Right lung (tissue), 5 donors: Measurements from ENCODE around the gene ANKS3. TPM values are rescaled to one million over a fixed set of nuclear protein-coding genes. Genes with fewer than 3 reads are reported as not detected.

Experiments
- DNase-seq, 2 donors: peaks; one replicate each; pipeline ENCODE4 v3.0.0-alpha.2; 2013
- polyA plus RNA-seq, 5 donors: library from polyadenylated mRNA; unstranded; fragments of 120-200 nt; gene quantifications; one replicate each; pipeline versions ENCODE4 v1.2.1 to v1.2.3, GENCODE V29; 2013; ENCODE audit warnings: inconsistent platforms in 1 of 5, low replicate concordance in 1 of 5; ENCODE audit not compliant: insufficient read length in 5 of 5, insufficient read depth in 1 of 5

Gene ANKS3
- polyA plus RNA-seq, 5 donors = 20.5 to 33.0 (median 28.6) TPM

DNA sequence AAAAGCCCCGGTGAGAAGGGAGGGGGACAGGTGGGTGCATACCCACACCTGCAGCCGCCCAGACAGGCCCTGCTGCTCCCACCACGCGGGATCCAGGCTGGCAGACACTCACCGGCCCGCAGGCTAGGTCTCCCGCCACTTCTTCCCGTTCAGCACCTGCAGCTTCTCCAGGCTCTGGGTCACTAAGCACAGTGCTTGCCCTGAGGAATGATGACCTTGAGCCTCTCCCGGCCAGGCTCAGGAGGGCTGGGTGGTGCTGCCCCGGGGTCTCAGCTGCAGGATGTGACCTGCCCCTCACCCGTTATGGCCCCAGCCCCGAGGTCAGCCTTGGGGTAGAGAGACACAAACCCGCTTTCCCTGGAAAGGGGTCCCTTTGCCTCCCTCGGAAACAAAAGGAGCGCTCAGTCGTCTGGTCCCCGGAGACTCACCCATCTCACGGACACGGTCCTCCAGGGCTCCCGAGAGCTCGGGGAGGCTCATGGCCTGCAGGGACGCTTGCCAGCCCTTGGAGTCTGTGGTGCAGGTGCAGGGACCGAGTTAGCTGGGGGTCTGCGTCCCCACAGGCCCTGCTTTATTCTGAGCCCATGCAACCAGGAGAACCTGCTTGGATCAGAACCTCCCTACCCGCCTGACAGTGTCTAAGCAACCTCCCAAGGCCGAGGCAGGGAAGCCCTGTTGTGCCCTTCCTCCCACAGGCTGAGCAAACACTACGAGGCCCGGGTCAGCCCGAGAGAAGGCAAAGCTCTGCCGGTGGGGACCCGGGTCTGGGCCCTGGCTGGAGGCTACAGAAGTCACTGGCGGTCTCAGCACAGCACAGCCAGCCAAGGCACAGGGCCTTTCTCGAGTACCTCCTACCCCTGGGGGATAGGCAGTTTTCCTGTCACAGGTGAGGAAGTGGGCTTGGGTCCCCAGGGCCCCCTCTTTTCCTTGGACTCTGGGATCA lies 36.9 kb downstream of the ANKS3 start:
- no peak for DNase-seq

DNA sequence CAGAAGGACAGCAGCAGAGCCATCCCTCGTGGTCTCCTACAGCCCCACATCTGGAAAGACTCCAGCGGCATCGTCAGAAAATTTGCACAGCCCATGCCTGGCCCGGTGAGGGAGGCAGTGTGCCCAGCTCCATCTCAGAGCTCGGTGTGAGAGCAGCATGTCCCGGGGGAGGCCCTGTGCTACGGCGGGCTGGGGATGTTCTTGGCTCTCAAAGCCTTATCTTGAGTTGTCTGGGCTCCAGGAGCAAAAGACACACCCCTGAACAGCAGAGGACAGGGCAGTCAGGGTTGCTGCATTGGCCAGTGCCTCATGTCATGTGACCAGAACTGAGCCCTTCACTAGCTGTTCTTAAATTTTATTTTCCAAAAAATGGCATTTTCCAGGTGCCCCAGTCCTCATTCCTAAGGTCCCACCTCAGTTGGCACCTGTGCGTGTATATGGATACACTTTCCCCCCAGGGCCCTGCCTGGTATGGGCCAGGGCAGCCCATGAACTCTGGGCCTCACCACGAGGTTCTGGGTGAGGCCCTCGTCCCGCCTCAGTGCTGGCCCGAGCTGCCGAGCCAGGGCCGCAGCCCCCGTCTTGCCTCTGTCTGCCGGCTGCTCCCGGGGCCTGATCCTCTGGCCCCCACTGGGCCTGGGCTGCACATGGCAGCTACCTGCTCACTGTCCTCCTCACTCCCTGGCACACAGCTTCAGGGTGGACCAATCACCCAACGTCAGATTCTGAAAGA lies 37.7 kb downstream of the ANKS3 start:
- DNase-seq = no peak

DNA sequence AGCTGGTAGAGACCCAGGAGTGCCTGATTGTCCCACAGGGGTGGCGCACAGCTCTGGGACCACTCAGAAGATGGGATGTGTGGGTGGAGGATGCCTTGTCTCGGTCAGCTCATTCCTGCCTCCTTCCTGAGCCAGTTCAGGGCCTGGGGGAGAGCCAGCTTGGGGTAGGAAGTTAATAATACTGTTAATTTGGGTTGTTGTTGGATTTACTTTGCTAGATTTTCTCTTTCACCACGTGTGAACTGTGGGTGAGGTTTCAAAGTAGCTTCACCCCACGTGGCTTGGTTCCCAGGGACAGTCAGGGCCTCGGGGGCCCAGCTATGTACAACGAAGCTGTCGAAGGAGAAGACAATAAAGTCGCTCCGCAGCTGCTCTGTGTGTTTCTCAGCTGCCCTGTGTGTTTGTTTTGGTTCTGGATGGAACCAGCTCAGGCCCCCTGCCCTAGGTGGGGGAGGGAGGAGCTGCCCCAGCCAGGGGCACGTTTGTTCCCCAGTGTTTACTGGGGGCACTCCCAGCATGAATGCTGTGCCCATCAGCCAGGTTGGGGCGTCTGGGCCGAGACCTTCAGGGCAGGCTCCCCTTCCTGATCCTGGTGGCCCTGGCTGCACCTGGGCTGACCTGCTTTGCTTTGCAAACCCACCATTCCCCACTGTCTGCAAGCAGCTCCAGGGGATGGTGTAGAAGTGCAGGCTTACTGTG lies 38.4 kb downstream of the ANKS3 start:
- DNase-seq = no peak

DNA sequence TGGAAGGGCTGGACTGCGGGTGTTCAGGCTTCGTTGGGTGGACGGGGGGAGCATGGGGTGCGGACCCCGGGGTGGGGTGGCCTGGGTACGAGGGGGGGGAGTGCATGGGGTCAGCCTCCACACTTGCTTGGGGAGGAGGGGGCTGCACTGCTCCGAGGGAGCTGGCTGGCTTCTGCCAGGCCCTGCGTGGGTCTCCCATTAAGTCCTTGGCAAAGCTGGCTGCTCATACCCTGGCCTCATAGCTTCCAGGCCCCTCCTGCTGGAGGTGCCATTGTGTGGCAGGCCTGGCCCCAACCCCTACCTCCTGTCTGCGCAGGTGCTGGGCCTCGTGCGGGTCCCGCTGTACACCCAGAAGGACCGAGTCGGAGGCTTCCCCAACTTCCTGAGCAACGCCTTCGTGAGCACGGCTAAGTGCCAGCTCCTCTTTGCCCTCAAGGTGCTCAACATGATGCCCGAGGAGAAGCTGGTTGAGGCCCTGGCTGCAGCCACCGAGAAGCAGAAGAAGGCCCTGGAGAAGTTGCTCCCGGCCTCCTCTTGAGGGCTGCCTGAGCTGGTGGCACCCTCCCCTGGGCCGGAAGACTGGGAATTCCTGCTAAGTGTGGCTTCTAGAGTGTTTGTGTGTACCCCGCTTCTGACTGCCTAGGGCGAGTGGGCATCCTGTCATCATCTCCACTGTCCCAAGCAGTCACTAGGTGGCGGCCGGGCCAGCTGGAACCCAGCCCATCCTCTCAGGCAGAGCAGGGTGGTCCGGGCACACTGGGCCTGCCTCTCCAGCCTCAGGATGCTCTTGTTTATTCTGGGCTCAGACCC lies 39.2 kb downstream of the ANKS3 start:
- DNase-seq = no peak

DNA sequence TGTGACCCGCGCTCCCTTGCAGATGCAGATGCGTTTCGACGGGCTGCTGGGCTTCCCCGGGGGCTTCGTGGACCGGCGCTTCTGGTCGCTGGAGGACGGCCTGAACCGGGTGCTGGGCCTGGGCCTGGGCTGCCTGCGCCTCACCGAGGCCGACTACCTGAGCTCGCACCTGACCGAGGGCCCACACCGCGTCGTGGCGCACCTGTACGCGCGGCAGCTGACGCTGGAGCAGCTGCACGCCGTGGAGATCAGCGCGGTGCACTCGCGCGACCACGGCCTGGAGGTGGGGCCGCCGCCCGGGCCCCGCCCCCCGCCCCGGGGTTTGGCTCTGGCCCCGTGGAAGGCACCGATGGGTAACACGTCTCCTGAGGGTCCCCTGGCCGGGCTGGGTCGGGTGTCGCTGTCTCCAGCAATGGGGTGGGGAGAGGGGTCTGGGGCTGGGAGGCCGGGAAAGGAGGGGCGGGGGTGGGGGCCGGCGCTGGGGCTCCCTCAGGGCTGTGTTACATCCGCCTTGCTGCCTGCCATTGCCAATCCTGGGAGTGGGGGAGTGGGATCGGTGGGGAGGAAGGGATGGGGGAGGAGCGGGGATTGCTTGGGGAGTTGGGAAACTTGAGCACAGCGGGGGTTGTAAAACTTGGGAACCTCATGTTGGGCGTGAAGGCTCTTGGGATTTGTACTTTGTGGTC lies 40.0 kb downstream of the ANKS3 start:
- peak; percentile 37 for DNase-seq

DNA sequence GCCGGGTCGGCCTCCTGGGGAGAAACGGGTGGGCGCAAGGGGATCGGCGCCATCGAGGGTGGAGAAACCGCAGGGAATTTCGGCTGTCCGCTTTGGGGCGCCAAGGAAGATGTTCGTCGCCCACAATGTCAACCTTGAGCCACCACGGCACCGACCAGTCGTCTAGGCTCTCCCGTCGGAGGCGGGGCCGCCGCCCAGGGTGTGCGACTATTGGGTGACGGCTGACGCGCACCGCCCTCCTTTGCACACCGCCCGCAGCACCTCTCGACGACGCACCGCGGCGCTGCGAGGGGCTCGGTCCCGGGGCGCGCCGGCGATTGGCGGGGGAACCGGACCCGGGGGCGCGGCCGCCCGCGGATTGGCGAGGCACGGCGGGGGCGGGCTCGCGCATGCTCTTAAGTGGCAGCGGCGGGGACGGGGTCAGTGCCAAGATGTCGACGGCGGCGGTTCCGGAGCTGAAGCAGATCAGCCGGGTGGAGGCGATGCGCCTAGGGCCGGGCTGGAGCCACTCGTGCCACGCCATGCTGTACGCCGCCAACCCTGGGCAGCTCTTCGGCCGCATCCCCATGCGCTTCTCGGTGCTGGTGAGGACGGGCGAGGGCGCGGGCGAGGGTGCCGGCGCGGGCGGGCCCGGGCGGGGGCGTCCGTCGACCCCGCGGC lies 40.6 kb downstream of the ANKS3 start, which contains the start of gene NUDT16L1:
Gene NUDT16L1, plus strand, starts transcription at position 267 of the 660 bp plus-strand sequence. Its CDS starts 165 bp downstream, at position 432.
- peak; percentile 94 to 96 for DNase-seq

DNA sequence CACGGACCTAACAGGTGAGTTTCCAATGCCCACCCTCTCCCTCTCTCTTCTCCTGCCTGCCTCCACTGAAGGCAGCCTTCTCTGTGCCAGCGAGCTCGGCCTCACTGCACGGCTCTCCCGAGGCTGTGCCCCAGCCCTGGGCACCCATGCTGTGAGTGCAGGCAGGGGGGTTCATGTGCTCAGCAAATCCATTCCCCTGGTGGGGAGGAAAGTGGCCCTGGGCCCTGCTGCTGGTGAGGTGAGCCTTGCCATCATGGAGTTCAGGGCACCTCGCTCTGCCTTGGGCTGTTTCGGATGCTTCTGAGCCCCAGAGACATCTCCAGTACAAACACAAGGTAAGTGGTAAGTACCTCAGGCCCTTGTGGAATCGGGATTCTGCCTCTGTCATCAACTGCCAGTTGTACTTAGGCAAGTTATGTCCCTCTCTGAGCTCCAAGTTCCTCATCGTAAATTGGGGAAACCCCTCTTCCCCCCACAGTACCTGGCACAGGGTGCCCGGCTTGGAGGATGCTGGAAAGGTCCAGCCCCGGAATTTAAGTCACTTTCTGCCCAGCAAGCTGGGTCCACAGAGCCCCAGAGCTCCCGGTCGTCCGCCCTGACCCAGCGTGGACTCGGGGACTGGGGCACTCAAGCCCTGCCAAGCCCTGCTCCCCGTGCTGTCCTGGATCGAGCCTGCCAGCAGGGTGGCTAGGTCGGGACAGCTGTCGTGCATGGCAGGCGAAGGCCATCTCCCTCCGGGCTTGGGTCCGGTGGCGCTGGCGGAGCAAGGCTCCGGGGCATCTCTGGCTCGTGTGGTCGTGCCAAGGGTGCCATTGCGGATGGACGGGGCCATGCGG lies 41.4 kb downstream of the ANKS3 start:
- no peak for DNase-seq

DNA sequence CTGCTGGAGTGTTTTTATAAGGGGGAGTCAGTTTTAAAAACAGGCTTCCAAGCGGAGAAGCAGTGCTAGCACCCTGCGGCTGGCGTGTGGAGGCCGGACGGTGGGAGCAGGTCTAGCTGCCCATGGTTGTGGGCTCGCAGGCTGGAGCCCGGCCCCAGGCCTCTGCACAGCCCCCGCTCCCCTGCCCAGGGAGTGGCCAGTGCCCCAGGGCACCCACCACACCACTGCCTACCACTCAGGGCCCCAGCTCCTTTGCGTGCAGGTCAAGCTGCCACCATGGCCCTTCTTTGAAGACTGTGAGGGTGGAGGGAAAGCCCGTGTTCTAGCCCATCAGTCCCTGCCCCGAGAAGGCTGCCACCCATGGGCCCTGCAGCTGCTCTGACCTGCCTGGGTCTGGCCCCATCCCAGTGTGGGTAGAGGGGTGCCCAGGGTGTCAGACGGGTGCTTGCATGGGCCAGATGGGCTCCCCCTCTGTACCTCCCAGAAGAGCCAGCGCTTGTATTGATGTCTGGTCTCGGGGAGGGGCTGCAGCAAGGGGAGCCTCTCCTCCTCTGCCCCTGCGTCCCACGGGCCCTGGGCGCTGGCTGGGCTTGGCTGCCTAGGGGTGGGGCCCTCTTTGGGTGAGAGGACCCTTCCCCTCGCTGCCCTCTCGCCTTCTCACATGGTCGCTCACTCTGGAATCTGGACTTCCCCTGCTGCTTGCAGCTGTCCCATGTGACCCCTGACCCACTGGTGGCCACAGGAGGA lies 42.2 kb downstream of the ANKS3 start:
- DNase-seq = no peak

DNA sequence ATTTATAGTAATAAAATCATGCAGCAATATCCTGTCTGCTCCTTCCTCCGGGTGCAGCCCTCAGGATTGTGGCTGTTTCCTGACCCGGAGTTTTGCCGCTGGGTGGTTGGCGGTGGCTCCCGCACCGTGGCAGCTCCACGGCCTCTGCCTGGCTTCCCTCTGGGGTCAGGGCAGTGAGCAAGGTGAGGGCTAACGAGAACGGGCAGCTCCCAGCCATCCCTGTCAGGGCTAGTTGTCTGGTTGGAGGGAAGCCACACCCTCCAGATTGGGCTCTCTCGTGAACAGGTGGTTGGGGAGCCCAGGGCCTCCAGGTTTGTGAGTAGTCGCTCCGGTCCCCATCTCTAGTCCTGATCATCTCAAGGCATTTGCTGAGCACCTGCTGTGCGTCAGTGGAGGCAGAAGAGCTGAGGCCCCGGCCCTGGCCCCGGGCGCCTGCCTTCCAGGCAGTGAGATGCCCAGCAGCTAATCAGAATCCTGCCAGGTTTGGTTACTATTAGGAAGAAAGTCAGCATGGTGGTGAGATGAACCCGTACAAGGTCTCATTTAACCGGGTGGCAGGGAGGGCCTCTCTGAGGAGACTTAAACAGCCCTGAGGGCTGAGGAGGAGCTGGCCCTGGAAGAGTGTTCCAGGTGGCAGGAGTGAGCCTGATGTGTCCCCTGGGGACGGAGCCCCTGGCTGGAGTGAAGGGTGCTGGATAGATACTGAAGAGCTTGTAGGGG lies 43.0 kb downstream of the ANKS3 start:
- DNase-seq = no peak

DNA sequence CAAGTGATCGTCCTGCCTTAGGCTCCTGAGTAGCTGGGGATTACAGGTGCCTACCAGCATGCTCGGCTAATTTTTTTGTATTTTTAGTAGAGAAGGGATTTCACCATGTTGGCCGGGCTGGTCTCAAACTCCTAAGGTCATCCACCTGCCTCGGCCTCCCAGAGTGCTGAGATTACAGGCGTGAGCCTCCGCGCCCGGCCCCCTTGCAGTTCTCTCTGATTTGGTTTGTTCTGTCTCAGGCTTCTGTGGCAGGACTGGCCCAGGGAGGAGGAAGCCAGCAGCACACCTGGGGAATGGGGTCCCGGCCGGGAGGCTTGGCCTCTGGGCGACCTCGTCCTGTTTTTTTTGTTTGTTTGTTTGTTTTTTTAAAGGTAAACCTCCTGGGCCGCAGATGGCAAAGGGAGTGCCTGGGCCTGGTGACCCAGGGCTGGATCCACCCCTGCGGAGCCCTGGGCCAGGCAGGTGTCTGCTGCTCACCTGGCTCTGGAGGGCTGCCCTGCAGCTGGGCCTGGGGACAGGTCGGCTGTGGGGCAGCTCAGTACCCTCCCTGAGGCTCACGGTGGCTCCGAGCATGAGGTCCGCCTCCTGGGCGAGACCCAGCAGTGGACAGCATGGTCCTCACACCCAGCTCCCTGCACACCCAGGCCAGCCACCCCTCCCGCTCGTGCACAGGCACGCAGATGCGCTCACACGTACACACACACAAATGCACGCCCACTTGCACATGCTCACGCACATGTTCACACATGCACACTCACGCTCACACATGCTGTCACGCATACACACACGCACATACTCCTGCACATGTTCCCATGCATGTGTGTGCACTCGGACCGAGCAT lies 44.0 kb downstream of the ANKS3 start:
- DNase-seq = no peak

DNA sequence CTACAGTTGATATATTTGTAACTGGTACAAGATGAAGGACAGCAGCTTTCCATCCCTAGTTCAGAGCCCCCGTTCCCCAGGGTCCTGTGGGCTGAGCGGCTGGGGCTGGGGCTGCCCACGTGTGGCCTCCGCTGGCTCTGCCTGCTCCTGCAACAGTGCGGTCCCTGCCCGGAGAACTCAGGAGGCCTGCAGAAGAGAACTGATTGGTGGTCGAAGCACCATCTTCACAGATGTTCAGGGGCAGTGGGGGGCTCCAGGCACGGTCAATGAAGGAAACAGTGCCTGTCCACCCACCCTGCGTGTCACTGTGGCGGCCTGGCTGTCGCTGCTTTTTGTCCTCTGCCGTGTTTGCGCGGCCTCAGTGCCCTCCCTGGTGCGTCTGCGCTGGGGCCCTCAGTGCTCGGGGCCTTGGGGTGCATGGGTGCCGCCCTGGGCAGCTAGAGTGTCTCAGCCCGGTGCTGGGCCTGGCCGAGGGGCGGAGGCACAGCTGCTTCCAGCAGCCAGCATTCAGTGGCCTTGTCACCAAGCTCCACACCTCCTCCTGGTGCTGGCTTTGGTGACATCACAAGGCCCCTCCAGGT lies 44.9 kb downstream of the ANKS3 start:
- DNase-seq = no peak

DNA sequence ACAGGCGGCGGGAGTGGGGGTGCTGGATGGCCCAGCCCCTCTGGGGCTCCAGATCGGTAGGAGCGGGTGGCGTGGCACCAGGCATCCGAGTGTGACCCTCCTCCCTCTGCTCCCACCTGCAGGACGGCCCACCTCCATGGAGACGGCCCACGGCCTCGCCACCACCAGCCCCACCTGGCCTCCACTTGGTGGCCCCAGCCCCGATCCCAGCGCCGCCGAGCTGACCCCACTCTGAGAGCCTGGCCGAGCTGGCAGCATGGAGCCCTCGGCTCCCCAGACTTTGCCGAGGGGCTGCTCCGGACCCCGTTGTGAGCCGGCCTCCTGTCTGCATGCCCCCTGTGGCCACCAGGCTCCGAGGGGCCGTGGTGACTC lies 45.4 kb downstream of the ANKS3 start:
- no peak for DNase-seq

DNA sequence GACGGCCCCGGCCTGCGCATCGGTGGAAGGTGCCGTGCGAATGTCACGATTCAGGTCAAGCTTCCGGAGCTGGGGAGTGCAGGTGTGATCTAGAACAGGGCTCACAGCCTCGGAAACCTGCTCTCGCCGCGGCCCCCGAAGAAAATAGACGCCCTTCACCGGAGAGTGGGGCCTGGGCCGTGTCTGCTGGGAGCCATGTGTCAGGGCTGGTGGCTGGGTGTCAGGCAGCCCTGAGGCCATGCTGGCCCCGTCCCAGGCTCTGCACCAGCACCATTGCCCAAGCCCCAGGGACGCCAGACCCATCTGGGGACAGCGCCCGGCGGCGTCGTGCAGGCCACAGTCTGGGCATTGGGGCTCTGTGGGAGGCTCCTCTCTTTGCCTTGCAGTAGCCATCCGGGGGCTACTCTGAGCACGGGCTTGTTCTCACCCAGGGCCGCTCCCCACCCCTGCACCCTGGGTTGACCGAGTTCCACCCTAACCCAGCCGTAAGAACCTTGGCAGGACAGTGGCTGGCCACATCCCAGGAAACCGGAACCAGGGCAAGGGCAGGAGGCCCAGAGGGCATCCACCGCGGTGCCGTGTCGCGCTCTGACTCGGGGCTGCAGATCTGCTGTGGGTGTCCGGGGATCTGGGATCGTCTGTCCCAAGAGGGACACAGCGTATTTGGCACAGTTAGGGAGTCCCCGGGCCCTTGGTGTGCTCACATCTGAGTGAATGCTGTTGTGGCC lies 46.0 kb downstream of the ANKS3 start:
- no peak for DNase-seq

DNA sequence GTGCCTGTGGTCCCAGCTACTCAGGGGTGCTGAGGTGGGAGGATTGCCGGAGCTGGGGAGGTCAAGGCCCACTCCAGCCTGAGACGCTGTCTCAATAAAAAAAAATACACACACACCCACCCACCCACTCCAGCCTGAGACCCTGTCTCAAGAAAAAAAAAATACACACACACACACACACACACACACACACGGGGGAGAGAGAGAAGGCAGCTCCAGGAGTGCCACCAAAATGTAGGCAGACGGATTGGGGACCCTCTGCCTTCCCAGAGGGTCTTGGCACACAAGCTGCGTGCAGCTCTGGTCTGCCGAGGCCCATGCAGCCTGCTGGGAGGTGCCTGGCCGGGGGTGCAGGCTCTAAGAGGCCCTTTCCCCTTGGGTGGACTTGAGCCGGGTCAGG lies 46.7 kb downstream of the ANKS3 start:
- no peak for DNase-seq

DNA sequence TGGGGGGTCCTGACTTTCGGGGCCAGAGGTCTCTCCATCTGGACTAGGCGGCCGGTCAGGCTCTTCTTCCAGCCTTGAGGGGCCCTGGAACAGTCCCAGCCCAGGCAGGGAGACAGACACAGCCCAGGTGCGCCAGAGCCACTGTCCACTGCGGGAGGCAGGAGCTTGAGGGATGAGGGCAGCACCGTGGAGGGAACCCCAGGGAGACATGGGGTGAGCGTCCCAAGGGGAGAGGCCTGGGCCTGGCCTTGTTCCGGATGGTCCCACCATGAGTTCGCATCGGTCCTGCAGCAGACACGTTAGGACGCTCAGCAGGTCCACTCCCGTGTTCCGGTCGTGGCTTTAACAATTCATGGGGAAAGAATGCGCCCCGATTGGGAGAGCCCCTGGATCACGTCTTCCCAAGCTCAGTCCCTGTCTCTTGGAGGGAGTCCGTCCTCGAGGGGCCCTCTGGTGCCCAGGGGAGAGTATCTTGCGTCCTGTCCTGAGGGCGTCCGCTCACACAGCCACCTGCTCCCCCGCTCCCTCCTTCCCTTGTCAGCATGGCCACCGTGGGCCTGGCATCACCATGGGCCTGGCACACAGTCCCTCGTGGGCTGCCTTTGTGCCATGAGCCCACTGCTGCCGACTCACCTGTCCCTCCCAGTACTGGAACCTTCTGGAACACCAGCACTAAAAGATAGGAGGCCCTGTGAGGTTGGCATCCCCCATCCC lies 47.4 kb downstream of the ANKS3 start:
- DNase-seq = no peak
